Measurements from ENCODE around the gene BBLN. TPM values are rescaled to one million over a fixed set of nuclear protein-coding genes. Genes with fewer than 3 reads are reported as not detected.
A peak's percentile ranks its signal among the peaks of the same experiment; 100 is the strongest.

BBLN gene
- total and polyA plus RNA-seq, 2 of the 4 experiments (the other 2 are of a cell fraction) = 25.1 to 103 TPM

GRCh38 chr9:128205296-128205944 is 45.4 kb downstream of the BBLN start:
- Histone ChIP-seq H2AK5ac (ENCODE audit: low read depth, low read length) (0 out of 2 replicates have a peak overlapping the region, but pooled peaks have one; percentile 54), H4K8ac (ENCODE audit: low read depth in 2 of 2, low read length in 2 of 2) (no peak overlapping the region), H3K4me2 (ENCODE audit: low read depth, low read length) (no peak overlapping the region), H3K9ac (ENCODE audit: low read depth, low read length) (no peak overlapping the region), H2BK20ac (ENCODE audit: low read depth, low read length) (no peak overlapping the region), H3K56ac (ENCODE audit: extremely low read depth, insufficient read depth, low read length) (no peak overlapping the region), H3K27ac (ENCODE audit: insufficient read depth, low read length) (no peak overlapping the region), H3K36me3 (ENCODE audit: control insufficient read depth, insufficient read depth, low read length) (no peaks in the 10 kb centered on the region), H3K9me1 (ENCODE audit: insufficient read depth, low read length) (peaks cover 3% of the 10 kb centered on the region; the same call in 1 of the 2 replicates), H2BK15ac (ENCODE audit: low read depth, low read length) (no peak overlapping the region), H3K23ac (ENCODE audit: low read depth, low read length) (no peak overlapping the region), H3K79me1 (ENCODE audit: low read depth in 1 of 2, low read length in 2 of 2) (peaks cover 0 to 4% of the 10 kb centered on the region in 2 experiments; a peak in 1 of 4 replicates), H2AFZ (replicated peaks; ENCODE audit: low read length, poor library complexity) (no peak overlapping the region), H2AK9ac (replicated peaks; ENCODE audit: low read depth, low read length, poor library complexity) (no peak overlapping the region), H3K4me1 (ENCODE audit: control insufficient read depth, insufficient read depth, low read length) (no peaks in the 10 kb centered on the region; the same call in 1 of the 2 replicates), H2BK5ac (ENCODE audit: low read depth, low read length, poor library complexity, severe bottlenecking) (no peak overlapping the region), H3K18ac (ENCODE audit: low read depth, low read length) (no peak overlapping the region), H3K14ac (replicated peaks; ENCODE audit: low read depth, low read length) (no peak overlapping the region), H4K91ac (ENCODE audit: insufficient read depth, low read depth, low read length) (no peak overlapping the region), H3K4ac (ENCODE audit: low read depth, low read length) (no peak overlapping the region), H2BK120ac (ENCODE audit: low read depth, low read length) (no peak overlapping the region), H4K20me1 (ENCODE audit: insufficient read depth, low read length) (peaks cover 3% of the 10 kb centered on the region; the same call in 1 of the 2 replicates), H3K27me3 (ENCODE audit: control insufficient read depth, insufficient read depth, low read length) (no peaks in the 10 kb centered on the region), H3K9me3 (ENCODE audit: control insufficient read depth, insufficient read depth, low read length) (no peaks in the 10 kb centered on the region), H4K5ac (ENCODE audit: low read depth, low read length) (no peak overlapping the region), H3K4me3 (ENCODE audit: insufficient read depth, low read depth, low read length) (no peak overlapping the region)
- 84% methylated on average over 6 of the region's 16 CpGs; no CpG with 5 or more reads in 1 of the 2 experiments for WGBS, 2 experiments (ENCODE audit: extremely low coverage in 2 of 2, insufficient read length in 1 of 2)
- TF ChIP-seq, protein P1, sequence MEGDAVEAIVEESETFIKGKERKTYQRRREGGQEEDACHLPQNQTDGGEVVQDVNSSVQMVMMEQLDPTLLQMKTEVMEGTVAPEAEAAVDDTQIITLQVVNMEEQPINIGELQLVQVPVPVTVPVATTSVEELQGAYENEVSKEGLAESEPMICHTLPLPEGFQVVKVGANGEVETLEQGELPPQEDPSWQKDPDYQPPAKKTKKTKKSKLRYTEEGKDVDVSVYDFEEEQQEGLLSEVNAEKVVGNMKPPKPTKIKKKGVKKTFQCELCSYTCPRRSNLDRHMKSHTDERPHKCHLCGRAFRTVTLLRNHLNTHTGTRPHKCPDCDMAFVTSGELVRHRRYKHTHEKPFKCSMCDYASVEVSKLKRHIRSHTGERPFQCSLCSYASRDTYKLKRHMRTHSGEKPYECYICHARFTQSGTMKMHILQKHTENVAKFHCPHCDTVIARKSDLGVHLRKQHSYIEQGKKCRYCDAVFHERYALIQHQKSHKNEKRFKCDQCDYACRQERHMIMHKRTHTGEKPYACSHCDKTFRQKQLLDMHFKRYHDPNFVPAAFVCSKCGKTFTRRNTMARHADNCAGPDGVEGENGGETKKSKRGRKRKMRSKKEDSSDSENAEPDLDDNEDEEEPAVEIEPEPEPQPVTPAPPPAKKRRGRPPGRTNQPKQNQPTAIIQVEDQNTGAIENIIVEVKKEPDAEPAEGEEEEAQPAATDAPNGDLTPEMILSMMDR (conservative IDR thresholded peaks at IDR 0.05; ENCODE audit: low read depth, low read length) = no peak
- TF ChIP-seq POLR2A (IDR thresholded peaks at IDR 0.05; ENCODE audit: low read depth, low read length) (no peak), USF2 (IDR thresholded peaks at IDR 0.05; ENCODE audit: low read depth, low read length) (no peak), FOS (IDR thresholded peaks at IDR 0.05; ENCODE audit: low read depth, low read length) (no peak), RCOR1 (IDR thresholded peaks at IDR 0.05; ENCODE audit: insufficient replicate concordance, low read length) (no peak), SMC3 (IDR thresholded peaks at IDR 0.05; ENCODE audit: low read depth, low read length) (no peak), MAZ (IDR thresholded peaks at IDR 0.05; ENCODE audit: borderline replicate concordance, low read depth, low read length) (no peak), BHLHE40 (IDR thresholded peaks at IDR 0.05; ENCODE audit: low read depth, low read length) (no peak), CHD1 (IDR thresholded peaks at IDR 0.05; ENCODE audit: low read depth, low read length) (no peak), CEBPB (IDR thresholded peaks at IDR 0.05; ENCODE audit: low read depth, low read length) (no peak), NFE2L2 (IDR thresholded peaks at IDR 0.05; ENCODE audit: low read depth, low read length) (no peak), MXI1 (IDR thresholded peaks at IDR 0.05; ENCODE audit: borderline replicate concordance, low read depth, low read length) (no peak), MAFK (IDR thresholded peaks at IDR 0.05; ENCODE audit: low read depth, low read length) (no peak), RFX5 (IDR thresholded peaks at IDR 0.05; ENCODE audit: low read depth, low read length) (no peak), RAD21 (IDR thresholded peaks at IDR 0.05; ENCODE audit: low read length) (no peak)
- TF ChIP-seq, protein P2, sequence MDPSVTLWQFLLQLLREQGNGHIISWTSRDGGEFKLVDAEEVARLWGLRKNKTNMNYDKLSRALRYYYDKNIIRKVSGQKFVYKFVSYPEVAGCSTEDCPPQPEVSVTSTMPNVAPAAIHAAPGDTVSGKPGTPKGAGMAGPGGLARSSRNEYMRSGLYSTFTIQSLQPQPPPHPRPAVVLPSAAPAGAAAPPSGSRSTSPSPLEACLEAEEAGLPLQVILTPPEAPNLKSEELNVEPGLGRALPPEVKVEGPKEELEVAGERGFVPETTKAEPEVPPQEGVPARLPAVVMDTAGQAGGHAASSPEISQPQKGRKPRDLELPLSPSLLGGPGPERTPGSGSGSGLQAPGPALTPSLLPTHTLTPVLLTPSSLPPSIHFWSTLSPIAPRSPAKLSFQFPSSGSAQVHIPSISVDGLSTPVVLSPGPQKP (IDR thresholded peaks at IDR 0.05; ENCODE audit: borderline replicate concordance, low read depth, low read length) = no peak
- in situ Hi-C loops (cut with MboI; ENCODE audit: low sequenced_read_pairs) (no loop called here), dilution Hi-C loops (cut with HindIII; ENCODE audit: low sequenced_read_pairs, unreplicated experiment) (no loop called here), intact Hi-C loops (cut with micrococcal nuclease) (no loop called here)
- no peak for ATAC-seq (ENCODE audit: low read depth)
- no TSS peak for BruUV-seq (replicated peaks)
- ChIA-PET POLR2A (ENCODE audit: unreplicated experiment) (no interaction called here), CTCF (no interaction called here)
- DNase-seq = no peak
